HL-60 (cell line): Measurements from ENCODE around the gene PLEKHJ1.

ENCODE experiments used
- GABPA ChIP-seq: IDR thresholded peaks from 2 replicates; pipeline ENCODE4 v1.6.1; 2012; ENCODE audit warnings: low read depth
- POLR2AphosphoS5 ChIP-seq: IDR thresholded peaks from 2 replicates; pipeline ENCODE4 v1.6.1; 2012; ENCODE audit warnings: low read depth
- SPI1 ChIP-seq: IDR thresholded peaks from 2 replicates; pipeline ENCODE4 v1.6.1; 2012; ENCODE audit warnings: low read depth, mild to moderate bottlenecking, borderline replicate concordance
- TF ChIP-seq, protein P1 (sequence below): IDR thresholded peaks from one replicate; pipeline ENCODE4 v1.5.1; 2011; ENCODE audit warnings: low read length, control low read depth, inconsistent platforms; ENCODE audit not compliant: insufficient read depth
- TF ChIP-seq, protein P2 (sequence below): IDR thresholded peaks from 2 replicates; pipeline ENCODE4 v1.6.1; 2012; ENCODE audit warnings: low read depth; ENCODE audit not compliant: insufficient replicate concordance

DNA sequence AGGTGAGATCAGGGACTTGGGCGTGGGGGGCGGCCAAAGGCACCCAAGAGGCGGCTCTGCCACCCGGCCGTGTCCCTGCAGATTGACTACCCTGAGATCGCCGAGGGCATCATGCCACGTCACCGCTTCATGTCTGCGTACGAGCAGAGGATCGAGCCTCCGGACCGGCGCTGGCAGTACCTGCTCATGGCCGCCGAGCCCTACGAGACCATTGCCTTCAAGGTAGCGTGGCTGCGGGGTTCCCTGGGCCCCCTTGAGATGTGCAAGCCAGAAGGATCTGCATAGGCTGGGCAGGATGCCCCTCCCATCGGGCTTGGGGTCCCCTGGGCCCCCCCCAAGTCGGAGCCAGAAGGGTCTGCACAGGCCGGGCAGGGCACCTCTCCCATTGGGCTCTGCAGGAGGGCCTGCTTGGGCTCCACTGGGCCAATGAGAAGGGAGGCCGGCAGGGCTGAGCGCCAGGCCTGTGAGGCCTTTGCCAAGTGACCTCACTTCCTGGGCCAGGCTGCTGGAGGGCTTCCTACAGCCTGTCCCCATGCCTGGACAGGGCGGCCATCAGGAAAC, 10.8 kb upstream of the PLEKHJ1 start:
- TF ChIP-seq, protein P1, sequence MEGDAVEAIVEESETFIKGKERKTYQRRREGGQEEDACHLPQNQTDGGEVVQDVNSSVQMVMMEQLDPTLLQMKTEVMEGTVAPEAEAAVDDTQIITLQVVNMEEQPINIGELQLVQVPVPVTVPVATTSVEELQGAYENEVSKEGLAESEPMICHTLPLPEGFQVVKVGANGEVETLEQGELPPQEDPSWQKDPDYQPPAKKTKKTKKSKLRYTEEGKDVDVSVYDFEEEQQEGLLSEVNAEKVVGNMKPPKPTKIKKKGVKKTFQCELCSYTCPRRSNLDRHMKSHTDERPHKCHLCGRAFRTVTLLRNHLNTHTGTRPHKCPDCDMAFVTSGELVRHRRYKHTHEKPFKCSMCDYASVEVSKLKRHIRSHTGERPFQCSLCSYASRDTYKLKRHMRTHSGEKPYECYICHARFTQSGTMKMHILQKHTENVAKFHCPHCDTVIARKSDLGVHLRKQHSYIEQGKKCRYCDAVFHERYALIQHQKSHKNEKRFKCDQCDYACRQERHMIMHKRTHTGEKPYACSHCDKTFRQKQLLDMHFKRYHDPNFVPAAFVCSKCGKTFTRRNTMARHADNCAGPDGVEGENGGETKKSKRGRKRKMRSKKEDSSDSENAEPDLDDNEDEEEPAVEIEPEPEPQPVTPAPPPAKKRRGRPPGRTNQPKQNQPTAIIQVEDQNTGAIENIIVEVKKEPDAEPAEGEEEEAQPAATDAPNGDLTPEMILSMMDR, result no peak
- TF ChIP-seq POLR2AphosphoS5 (no peak), SPI1 (no peak), GABPA (no peak)
- TF ChIP-seq, protein P2, sequence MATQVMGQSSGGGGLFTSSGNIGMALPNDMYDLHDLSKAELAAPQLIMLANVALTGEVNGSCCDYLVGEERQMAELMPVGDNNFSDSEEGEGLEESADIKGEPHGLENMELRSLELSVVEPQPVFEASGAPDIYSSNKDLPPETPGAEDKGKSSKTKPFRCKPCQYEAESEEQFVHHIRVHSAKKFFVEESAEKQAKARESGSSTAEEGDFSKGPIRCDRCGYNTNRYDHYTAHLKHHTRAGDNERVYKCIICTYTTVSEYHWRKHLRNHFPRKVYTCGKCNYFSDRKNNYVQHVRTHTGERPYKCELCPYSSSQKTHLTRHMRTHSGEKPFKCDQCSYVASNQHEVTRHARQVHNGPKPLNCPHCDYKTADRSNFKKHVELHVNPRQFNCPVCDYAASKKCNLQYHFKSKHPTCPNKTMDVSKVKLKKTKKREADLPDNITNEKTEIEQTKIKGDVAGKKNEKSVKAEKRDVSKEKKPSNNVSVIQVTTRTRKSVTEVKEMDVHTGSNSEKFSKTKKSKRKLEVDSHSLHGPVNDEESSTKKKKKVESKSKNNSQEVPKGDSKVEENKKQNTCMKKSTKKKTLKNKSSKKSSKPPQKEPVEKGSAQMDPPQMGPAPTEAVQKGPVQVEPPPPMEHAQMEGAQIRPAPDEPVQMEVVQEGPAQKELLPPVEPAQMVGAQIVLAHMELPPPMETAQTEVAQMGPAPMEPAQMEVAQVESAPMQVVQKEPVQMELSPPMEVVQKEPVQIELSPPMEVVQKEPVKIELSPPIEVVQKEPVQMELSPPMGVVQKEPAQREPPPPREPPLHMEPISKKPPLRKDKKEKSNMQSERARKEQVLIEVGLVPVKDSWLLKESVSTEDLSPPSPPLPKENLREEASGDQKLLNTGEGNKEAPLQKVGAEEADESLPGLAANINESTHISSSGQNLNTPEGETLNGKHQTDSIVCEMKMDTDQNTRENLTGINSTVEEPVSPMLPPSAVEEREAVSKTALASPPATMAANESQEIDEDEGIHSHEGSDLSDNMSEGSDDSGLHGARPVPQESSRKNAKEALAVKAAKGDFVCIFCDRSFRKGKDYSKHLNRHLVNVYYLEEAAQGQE, result no peak
